ENCODE results near the gene CEACAM16. TPM values are rescaled to one million over a fixed set of nuclear protein-coding genes. Genes with fewer than 3 reads are reported as not detected.
A peak's percentile ranks its signal among the peaks of the same experiment; 100 is the strongest.

CEACAM16 gene
- total RNA-seq, 1 experiment from 2014 or later, result not detected

DNA sequence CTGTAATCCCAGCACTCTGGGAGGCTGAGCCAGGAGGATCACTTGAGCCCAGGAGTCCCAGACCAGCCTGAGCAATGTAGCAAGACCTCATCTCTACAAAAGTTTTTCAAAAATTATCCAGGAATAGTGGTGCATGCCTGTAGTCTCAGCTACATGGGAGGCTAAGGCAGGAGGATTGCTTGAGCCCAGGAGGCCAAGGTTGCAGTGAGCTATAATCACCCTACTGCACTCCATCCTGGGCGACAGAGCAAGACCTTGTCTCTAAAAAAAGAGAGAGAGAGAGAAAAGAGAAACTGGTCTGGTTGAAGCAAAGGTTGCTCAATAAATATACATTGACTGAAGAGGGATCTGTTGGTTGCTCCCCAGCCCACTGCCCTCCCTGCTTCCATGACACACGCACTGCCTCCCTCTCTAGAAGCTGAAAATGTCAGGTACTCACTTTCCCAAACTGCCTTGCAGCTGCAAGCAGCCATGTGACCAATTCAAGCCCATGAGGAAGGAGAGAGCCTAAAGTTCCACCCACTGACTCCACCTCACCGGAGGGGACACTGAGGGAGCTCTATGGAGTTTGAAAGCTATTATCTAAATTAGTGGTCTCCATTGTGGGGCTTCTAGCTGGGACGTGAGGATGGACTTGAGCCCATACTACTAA, 14.0 kb downstream of the CEACAM16 start:
- intact Hi-C loops (cut with micrococcal nuclease), result no loop called here
- POLR2A ChIA-PET, result no interaction called here
- ATAC-seq (peak; percentile 88), DNase-seq (ENCODE audit: low read depth, low spot score) (no peak)
- H3K27ac ChIP-seq (ENCODE audit: low read depth, low read length), result no peak overlapping the region
- H3K79me2 ChIP-seq (ENCODE audit: insufficient read depth, low read length), result no peaks in the 10 kb centered on the region
- H4K20me1 ChIP-seq (ENCODE audit: insufficient read depth), result no peaks in the 10 kb centered on the region
- H3K4me2 ChIP-seq (ENCODE audit: low read length), result no peak overlapping the region
- peaks cover 0 to 6% of the 10 kb centered on the region in 2 experiments; a peak in 2 of 4 replicates for H3K4me1 ChIP-seq (ENCODE audit: control insufficient read depth in 1 of 2, insufficient read depth in 2 of 2, low read length in 2 of 2)
- H3K4me3 ChIP-seq (replicated peaks in 1 of 2; ENCODE audit: low read depth in 1 of 2, low read length in 2 of 2), result no peak overlapping the region
- H3K9me2 ChIP-seq (ENCODE audit: insufficient read depth), result no peaks in the 10 kb centered on the region
- no peak overlapping the region for H3K9ac ChIP-seq (ENCODE audit: low read length)
- H2AFZ ChIP-seq (ENCODE audit: low read depth, low read length, poor library complexity, severe bottlenecking), result no peak overlapping the region
- CTCF ChIA-PET, result interaction anchor here (0.8 to 1.7 kb wide), 5 partner anchors 11 to 142 kb away, joined by 3 to 6 read pairs (median 4); no protein-coding TSS in a partner anchor
- no TSS peak for BruUV-seq (replicated peaks)
- no peaks in the 10 kb centered on the region for H3K36me3 ChIP-seq (ENCODE audit: control insufficient read depth in 1 of 2, insufficient read depth in 2 of 2, low read length in 2 of 2)
- RAD21 ChIA-PET (ENCODE audit: low non-redundant PET in 1 of 2, low total read pairs in 2 of 2, uncharacterized antibody in 2 of 2, unreplicated experiment in 2 of 2), result interaction anchor here in 1 of 2 experiments (0.6 kb wide), 1 partner anchor 48 kb away, joined by 3 read pairs; no protein-coding TSS in a partner anchor
- H3K9me3 ChIP-seq (ENCODE audit: control insufficient read depth in 1 of 2, insufficient read depth in 1 of 2, low read depth in 1 of 2, low read length in 2 of 2), result peaks cover 0 to 9% of the 10 kb centered on the region in 2 experiments; a peak in 1 of 4 replicates
- TF ChIP-seq EZH2 (IDR thresholded peaks at IDR 0.05) (no peak), SP1 (IDR thresholded peaks at IDR 0.05; ENCODE audit: low read depth) (no peak), FOSL1 (IDR thresholded peaks at IDR 0.05; ENCODE audit: low read depth) (no peak), POLR2A (IDR thresholded peaks at IDR 0.05; ENCODE audit: borderline replicate concordance, extremely low read depth, insufficient read depth, insufficient read length) (no peak), YY1 (IDR thresholded peaks at IDR 0.05; ENCODE audit: extremely low read depth, insufficient replicate concordance, low read depth, low read length) (no peak), RAD21 (IDR thresholded peaks at IDR 0.05; ENCODE audit: low read depth) (no peak), JUND (IDR thresholded peaks at IDR 0.05) (no peak), ZNF274 (IDR thresholded peaks at IDR 0.05; ENCODE audit: low read depth, low read length) (no peak), SIN3A (IDR thresholded peaks at IDR 0.05; ENCODE audit: low read depth) (no peak), SRF (IDR thresholded peaks at IDR 0.05; ENCODE audit: low read depth) (no peak), TCF7L2 (IDR thresholded peaks at IDR 0.05; ENCODE audit: borderline replicate concordance, extremely low read depth, insufficient read depth, insufficient read length) (no peak)
- TF ChIP-seq, protein P1, sequence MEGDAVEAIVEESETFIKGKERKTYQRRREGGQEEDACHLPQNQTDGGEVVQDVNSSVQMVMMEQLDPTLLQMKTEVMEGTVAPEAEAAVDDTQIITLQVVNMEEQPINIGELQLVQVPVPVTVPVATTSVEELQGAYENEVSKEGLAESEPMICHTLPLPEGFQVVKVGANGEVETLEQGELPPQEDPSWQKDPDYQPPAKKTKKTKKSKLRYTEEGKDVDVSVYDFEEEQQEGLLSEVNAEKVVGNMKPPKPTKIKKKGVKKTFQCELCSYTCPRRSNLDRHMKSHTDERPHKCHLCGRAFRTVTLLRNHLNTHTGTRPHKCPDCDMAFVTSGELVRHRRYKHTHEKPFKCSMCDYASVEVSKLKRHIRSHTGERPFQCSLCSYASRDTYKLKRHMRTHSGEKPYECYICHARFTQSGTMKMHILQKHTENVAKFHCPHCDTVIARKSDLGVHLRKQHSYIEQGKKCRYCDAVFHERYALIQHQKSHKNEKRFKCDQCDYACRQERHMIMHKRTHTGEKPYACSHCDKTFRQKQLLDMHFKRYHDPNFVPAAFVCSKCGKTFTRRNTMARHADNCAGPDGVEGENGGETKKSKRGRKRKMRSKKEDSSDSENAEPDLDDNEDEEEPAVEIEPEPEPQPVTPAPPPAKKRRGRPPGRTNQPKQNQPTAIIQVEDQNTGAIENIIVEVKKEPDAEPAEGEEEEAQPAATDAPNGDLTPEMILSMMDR (IDR thresholded peaks at IDR 0.05 in 2 of 3, conservative IDR thresholded peaks at IDR 0.05 in 1 of 3; ENCODE audit: borderline replicate concordance in 1 of 3, insufficient read depth in 1 of 3, low read depth in 2 of 3, low read length in 2 of 3), result no peak
- TF ChIP-seq, protein P2, sequence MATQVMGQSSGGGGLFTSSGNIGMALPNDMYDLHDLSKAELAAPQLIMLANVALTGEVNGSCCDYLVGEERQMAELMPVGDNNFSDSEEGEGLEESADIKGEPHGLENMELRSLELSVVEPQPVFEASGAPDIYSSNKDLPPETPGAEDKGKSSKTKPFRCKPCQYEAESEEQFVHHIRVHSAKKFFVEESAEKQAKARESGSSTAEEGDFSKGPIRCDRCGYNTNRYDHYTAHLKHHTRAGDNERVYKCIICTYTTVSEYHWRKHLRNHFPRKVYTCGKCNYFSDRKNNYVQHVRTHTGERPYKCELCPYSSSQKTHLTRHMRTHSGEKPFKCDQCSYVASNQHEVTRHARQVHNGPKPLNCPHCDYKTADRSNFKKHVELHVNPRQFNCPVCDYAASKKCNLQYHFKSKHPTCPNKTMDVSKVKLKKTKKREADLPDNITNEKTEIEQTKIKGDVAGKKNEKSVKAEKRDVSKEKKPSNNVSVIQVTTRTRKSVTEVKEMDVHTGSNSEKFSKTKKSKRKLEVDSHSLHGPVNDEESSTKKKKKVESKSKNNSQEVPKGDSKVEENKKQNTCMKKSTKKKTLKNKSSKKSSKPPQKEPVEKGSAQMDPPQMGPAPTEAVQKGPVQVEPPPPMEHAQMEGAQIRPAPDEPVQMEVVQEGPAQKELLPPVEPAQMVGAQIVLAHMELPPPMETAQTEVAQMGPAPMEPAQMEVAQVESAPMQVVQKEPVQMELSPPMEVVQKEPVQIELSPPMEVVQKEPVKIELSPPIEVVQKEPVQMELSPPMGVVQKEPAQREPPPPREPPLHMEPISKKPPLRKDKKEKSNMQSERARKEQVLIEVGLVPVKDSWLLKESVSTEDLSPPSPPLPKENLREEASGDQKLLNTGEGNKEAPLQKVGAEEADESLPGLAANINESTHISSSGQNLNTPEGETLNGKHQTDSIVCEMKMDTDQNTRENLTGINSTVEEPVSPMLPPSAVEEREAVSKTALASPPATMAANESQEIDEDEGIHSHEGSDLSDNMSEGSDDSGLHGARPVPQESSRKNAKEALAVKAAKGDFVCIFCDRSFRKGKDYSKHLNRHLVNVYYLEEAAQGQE (IDR thresholded peaks at IDR 0.05; ENCODE audit: low read depth), result no peak
- TF ChIP-seq, protein P3, sequence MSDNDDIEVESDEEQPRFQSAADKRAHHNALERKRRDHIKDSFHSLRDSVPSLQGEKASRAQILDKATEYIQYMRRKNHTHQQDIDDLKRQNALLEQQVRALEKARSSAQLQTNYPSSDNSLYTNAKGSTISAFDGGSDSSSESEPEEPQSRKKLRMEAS (IDR thresholded peaks at IDR 0.05), result no peak
- H3K27me3 ChIP-seq (ENCODE audit: insufficient read depth, low read length), result no peaks in the 10 kb centered on the region

Measured in HCT116 (cell line).